ENCODE data around the gene ABHD17C.

The ABHD17C gene

GRCh38 chr15:80788536-80788935 is 93.4 kb downstream of the ABHD17C start:
- no peak for DNase-seq (ENCODE audit: low spot score)

- DNase-seq (ENCODE audit: low spot score) = no peak
These were observed 94.2 kb downstream of the ABHD17C start for GRCh38 chr15:80789296-80789695.

- DNase-seq (ENCODE audit: low spot score) = no peak
These were observed 94.7 kb downstream of the ABHD17C start for GRCh38 chr15:80789796-80790195.

GRCh38 chr15:80790236-80790635 is 95.1 kb downstream of the ABHD17C start:
- DNase-seq (ENCODE audit: low spot score) = no peak

- no peak for DNase-seq (ENCODE audit: low spot score)
These were observed 95.9 kb downstream of the ABHD17C start for GRCh38 chr15:80791004-80791403.

- DNase-seq (ENCODE audit: low spot score) = no peak
These were observed 101.3 kb downstream of the ABHD17C start for GRCh38 chr15:80796407-80796806.

GRCh38 chr15:80798911-80799310 is 103.8 kb downstream of the ABHD17C start:
- no peak for DNase-seq (ENCODE audit: low spot score)

- no peak for DNase-seq (ENCODE audit: low spot score)
These were observed 105.0 kb downstream of the ABHD17C start for GRCh38 chr15:80800067-80800466.

- DNase-seq (ENCODE audit: low spot score) = no peak
These were observed 107.0 kb downstream of the ABHD17C start for GRCh38 chr15:80801891-80802680.

GRCh38 chr15:80803580-80804525 is 108.7 kb downstream of the ABHD17C start:
- no peak for DNase-seq (ENCODE audit: low spot score)

- DNase-seq (ENCODE audit: low spot score) = no peak
These were observed 109.9 kb downstream of the ABHD17C start for GRCh38 chr15:80804970-80805495.

All from NAMALWA (cell line).